B cell (primary cell): ENCODE results near the gene MEAK7. TPM values are rescaled to one million over a fixed set of nuclear protein-coding genes. Genes with fewer than 3 reads are reported as not detected.
A peak's percentile ranks its signal among the peaks of the same experiment; 100 is the strongest.

Experiments
- ATAC-seq: fragments of 200-7000 bp; cut with Tn5 transposase; one replicate; pipeline ENCODE4 v1.10.0; 2021; ENCODE audit warnings: low read depth, mild to moderate bottlenecking, moderate number of reproducible peaks, moderate library complexity
- CTCF ChIA-PET: fragments of 350-600 bp; sonication (Branson Sonifier 250); formaldehyde crosslinking; loops from one replicate; lab custom pipeline; 2021; ENCODE audit warnings: antibody characterized with exemption, inconsistent platforms; lab: Charles Lee
- POLR2A ChIA-PET: fragments of 350-600 bp; sonication (Branson Sonifier 250); formaldehyde crosslinking; loops from one replicate; lab custom pipeline; 2021; ENCODE audit warnings: antibody characterized with exemption; lab: Charles Lee
- DNase-seq: peaks from one replicate; pipeline ENCODE4 v3.0.0; 2013
- H2AFZ ChIP-seq: 2 replicates; pipeline ENCODE4 v1.6.1; 2012; ENCODE audit warnings: mild to moderate bottlenecking, low read depth, low read length; ENCODE audit not compliant: insufficient read depth, poor library complexity, severe bottlenecking
- H3K27ac ChIP-seq, 2 donors: 1 replicate in 1 of 2; 2 replicates in 1 of 2; pipeline ENCODE4 v1.5.1; 2012 to 2013; ENCODE audit warnings: low read length in 2 of 2, mild to moderate bottlenecking in 2 of 2, moderate library complexity in 1 of 2
- H3K27me3 ChIP-seq, 4 experiments: fragments of 200-600 bp in 1 of 4; sonication (generic) in 1 of 4; replicated peaks in 1 of 4; 1 replicate in 2 of 4; 2 replicates in 2 of 4; pipeline versions ENCODE4 v1.6.1 to v1.7.0; 2013 to 2016; ENCODE audit warnings: low read length in 3 of 4, mild to moderate bottlenecking in 2 of 4, mixed read lengths in 1 of 4, moderate library complexity in 1 of 4; ENCODE audit not compliant: insufficient read depth in 4 of 4, control insufficient read depth in 3 of 4; ENCODE audit errors: control extremely low read depth in 1 of 4
- H3K36me3 ChIP-seq, 2 experiments: replicated peaks in 1 of 2; 1 replicate in 1 of 2; 2 replicates in 1 of 2; pipeline versions ENCODE4 v1.6.1 to v1.7.1; 2013; ENCODE audit warnings: low read length in 1 of 2; ENCODE audit not compliant: insufficient read depth in 2 of 2, control insufficient read depth in 1 of 2; ENCODE audit errors: control extremely low read depth in 1 of 2, extremely low read depth in 1 of 2
- H3K4me1 ChIP-seq, 2 donors: fragments of 200-600 bp in 1 of 2; sonication (generic) in 1 of 2; 1 replicate in 1 of 2; 2 replicates in 1 of 2; pipeline versions ENCODE4 v1.5.1 to v1.6.1; 2013 to 2017; ENCODE audit warnings: low read length in 2 of 2; ENCODE audit not compliant: control insufficient read depth in 2 of 2, insufficient read depth in 2 of 2
- H3K4me2 ChIP-seq: replicated peaks from 2 replicates; pipeline ENCODE3; 2012; ENCODE audit warnings: mild to moderate bottlenecking, low read depth, low read length; ENCODE audit not compliant: poor library complexity, severe bottlenecking
- H3K4me3 ChIP-seq, 5 experiments: fragments of 200-600 bp in 1 of 5; sonication (generic) in 1 of 5; 1 replicate in 3 of 5; 2 replicates in 2 of 5; pipeline versions ENCODE4 v1.5.1 to v1.7.0; 2011 to 2016; ENCODE audit warnings: low read length in 4 of 5, mild to moderate bottlenecking in 4 of 5, low read depth in 2 of 5, control low read depth in 1 of 5, moderate library complexity in 1 of 5; ENCODE audit not compliant: insufficient read depth in 1 of 5; ENCODE audit errors: control extremely low read depth in 1 of 5, extremely low read depth in 1 of 5
- H3K79me2 ChIP-seq: fragments of 200-600 bp; sonication (generic); one replicate; pipeline ENCODE4 v1.6.0; 2016; ENCODE audit warnings: low read length; ENCODE audit not compliant: control insufficient read depth, insufficient read depth
- H3K9ac ChIP-seq: fragments of 200-600 bp; sonication (generic); 2 replicates; pipeline ENCODE4 v1.6.1; 2017; ENCODE audit warnings: mild to moderate bottlenecking, low read length, moderate library complexity
- H3K9me3 ChIP-seq, 3 donors: one replicate each; pipeline versions ENCODE4 v1.6.1 to v1.7.1; 2013; ENCODE audit warnings: low read length in 2 of 3; ENCODE audit not compliant: control insufficient read depth in 2 of 3, insufficient read depth in 1 of 3; ENCODE audit errors: control extremely low read depth in 1 of 3
- H4K20me1 ChIP-seq: 2 replicates; pipeline ENCODE4 v1.6.0; 2012; ENCODE audit warnings: mild to moderate bottlenecking, low read length; ENCODE audit not compliant: insufficient read depth, control insufficient read depth, poor library complexity, severe bottlenecking
- H3K27ac Mint-ChIP-seq: one replicate; pipeline ENCODE4 v1.8.0; 2021; ENCODE audit warnings: mixed read lengths
- H3K27me3 Mint-ChIP-seq: one replicate; pipeline ENCODE4 v1.8.0; 2021; ENCODE audit warnings: mixed read lengths
- H3K4me1 Mint-ChIP-seq: one replicate; pipeline ENCODE4 v1.8.0; 2021; ENCODE audit warnings: mixed read lengths
- H3K4me3 Mint-ChIP-seq: one replicate; pipeline ENCODE4 v1.8.0; 2021; ENCODE audit warnings: mixed read lengths
- H3K9me3 Mint-ChIP-seq: one replicate; pipeline ENCODE4 v1.8.0; 2022; ENCODE audit warnings: mixed read lengths; ENCODE audit not compliant: insufficient read depth
- EZH2 ChIP-seq: IDR thresholded peaks from 2 replicates; pipeline ENCODE4 v1.6.1; 2012; ENCODE audit warnings: borderline replicate concordance, low read depth, mild to moderate bottlenecking, moderate library complexity, low read length; ENCODE audit not compliant: insufficient read depth, poor library complexity, severe bottlenecking
- WGBS: methylation state at CpG from one replicate; pipeline ENCODE4 v1.1.5; 2013; ENCODE audit warnings: missing lambda C conversion rate; ENCODE audit not compliant: insufficient coverage; 5-methylcytosine and 5-hydroxymethylcytosine counted together
- intact Hi-C: fragments of 100-400 bp; cut with micrococcal nuclease; formaldehyde crosslinking; loops from one replicate; pipeline ENCODE4 v1.10.0; 2022
- polyA plus RNA-seq: library from polyadenylated mRNA; depleted of rRNA; stranded (reverse); fragments of >200 nt; gene quantifications from 2 replicates; pipeline ENCODE4 v1.2.3, GENCODE V29; 2012
- total RNA-seq, 2 donors: library from RNA; stranded (reverse); fragments of 120-200 nt in 1 of 2; gene quantifications; 1 replicate in 1 of 2; 2 replicates in 1 of 2; pipeline versions ENCODE4 v1.2.3 to v1.2.4, GENCODE V29; 2013 to 2022
- TF ChIP-seq, protein P1 (sequence below): fragments of 200-600 bp; IDR thresholded peaks from one replicate; pipeline ENCODE4 v1.8.0; 2022; ENCODE audit warnings: antibody characterized with exemption, mild to moderate bottlenecking

MEAK7 gene
- total and polyA plus RNA-seq, 2 donors (not counting 1 experiment from before 2014, with no cell fraction given), result 3.9 to 19.3 TPM

DNA sequence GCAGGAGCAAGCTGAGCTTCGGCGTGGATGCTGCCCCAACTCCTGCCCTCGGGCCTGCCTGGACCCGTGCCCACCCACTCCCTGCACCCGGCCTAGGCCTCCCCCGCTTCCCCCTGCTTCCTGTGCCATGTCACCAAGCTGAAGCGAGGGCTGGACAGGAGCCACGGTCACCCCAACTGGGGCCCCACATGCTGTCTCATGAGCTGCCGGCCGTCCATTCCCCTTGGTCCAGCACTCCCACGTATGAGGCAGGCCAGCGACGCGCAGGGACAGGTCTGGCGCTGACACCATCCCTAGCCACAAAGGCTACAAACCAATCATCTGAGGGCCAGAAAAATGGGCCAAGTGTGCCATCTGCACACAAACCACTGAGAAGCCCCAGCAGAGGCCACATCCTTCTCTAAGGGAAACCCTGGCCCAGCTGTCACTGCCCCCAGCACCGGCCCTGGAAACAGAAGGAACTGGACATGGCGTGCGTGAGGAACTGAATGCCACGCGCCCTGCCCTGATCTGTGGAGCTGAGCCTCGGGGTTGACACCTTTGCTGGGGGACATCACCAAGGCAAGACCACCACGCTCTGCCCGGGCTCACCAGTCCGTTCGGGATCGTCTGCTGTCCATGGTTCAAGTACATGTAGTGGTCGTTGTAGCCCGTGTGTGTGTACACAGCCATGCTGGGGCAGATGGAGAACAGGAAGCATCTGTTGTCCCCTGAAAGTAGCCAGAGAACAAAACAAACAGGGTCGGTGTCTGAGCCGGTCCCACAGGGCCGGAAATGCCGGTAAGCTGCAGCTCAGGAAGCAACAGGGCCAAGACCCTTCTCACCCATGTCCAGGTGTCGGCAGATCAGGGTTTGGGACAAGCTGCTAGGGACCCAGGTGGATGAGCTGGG is 22.2 kb downstream of the MEAK7 start:
- peak overlapping the region; percentile 11 for H3K4me2 ChIP-seq

More for the DNA sequence above, 22.2 kb downstream of the MEAK7 start:
- Histone ChIP-seq H2AFZ (no peak overlapping the region), H3K4me3 (no peak overlapping the region), H3K9me3 (no peaks in the 10 kb centered on the region), H3K36me3 (peaks cover 0 to 2% of the 10 kb centered on the region in 2 experiments), H3K9ac (no peak overlapping the region), H3K27ac (no peak overlapping the region), H4K20me1 (no peaks in the 10 kb centered on the region), H3K4me1 (no peaks in the 10 kb centered on the region), H3K79me2 (no peaks in the 10 kb centered on the region), H3K27me3 (no peaks in the 10 kb centered on the region)
- H3K4me3 Mint-ChIP-seq, result no peak overlapping the region
- H3K9me3 Mint-ChIP-seq, result no peaks in the 10 kb centered on the region
- CTCF ChIA-PET, result no interaction called here
- DNase-seq, result no peak
- WGBS, result 79% methylated on average over 29 of the region's 33 CpGs
- no peak overlapping the region for H3K27ac Mint-ChIP-seq
- POLR2A ChIA-PET, result no interaction called here
- ATAC-seq, result no peak
- intact Hi-C loops, result no loop called here
- no peaks in the 10 kb centered on the region for H3K4me1 Mint-ChIP-seq
- no peak for TF ChIP-seq EZH2
- TF ChIP-seq, protein P1, sequence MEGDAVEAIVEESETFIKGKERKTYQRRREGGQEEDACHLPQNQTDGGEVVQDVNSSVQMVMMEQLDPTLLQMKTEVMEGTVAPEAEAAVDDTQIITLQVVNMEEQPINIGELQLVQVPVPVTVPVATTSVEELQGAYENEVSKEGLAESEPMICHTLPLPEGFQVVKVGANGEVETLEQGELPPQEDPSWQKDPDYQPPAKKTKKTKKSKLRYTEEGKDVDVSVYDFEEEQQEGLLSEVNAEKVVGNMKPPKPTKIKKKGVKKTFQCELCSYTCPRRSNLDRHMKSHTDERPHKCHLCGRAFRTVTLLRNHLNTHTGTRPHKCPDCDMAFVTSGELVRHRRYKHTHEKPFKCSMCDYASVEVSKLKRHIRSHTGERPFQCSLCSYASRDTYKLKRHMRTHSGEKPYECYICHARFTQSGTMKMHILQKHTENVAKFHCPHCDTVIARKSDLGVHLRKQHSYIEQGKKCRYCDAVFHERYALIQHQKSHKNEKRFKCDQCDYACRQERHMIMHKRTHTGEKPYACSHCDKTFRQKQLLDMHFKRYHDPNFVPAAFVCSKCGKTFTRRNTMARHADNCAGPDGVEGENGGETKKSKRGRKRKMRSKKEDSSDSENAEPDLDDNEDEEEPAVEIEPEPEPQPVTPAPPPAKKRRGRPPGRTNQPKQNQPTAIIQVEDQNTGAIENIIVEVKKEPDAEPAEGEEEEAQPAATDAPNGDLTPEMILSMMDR, result no peak
- H3K27me3 Mint-ChIP-seq, result no peaks in the 10 kb centered on the region
